Measurements from ENCODE around the gene ODF2L.
"Not testable (repeated sequence)": the region's sequence is repeated elsewhere in the genome, so short reads cannot be mapped to it uniquely, and the experiment has no call there.

ODF2L gene

DNA sequence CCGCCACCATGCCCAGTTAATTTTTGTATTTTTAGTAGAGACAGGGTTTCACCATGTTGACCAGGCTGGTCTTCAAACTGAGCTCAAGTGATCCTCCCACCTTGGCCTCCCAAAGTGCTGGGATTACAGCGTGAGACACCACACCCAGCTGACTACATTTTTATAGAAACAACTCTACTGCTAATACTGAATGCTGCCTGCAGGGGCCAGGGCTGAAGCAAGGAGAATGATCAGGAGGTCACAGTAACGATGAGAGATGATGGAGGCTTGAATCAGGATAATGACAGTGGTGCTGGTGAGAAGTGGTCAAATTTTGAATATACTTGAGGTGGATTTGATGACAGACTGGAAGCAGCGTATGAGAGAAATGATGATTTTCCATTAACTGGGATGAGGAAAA is 33.3 kb downstream of the ODF2L start:
- no peak overlapping the region for H3K27ac ChIP-seq (ENCODE audit: low read depth in 2 of 2, low read length in 2 of 2)
- no peaks in the 10 kb centered on the region for H3K27me3 ChIP-seq (ENCODE audit: control insufficient read depth in 2 of 2, insufficient read depth in 2 of 2, low read length in 2 of 2)
- no peaks in the 10 kb centered on the region for H3K36me3 ChIP-seq (ENCODE audit: control insufficient read depth in 2 of 2, insufficient read depth in 2 of 2, low read length in 2 of 2)

DNA sequence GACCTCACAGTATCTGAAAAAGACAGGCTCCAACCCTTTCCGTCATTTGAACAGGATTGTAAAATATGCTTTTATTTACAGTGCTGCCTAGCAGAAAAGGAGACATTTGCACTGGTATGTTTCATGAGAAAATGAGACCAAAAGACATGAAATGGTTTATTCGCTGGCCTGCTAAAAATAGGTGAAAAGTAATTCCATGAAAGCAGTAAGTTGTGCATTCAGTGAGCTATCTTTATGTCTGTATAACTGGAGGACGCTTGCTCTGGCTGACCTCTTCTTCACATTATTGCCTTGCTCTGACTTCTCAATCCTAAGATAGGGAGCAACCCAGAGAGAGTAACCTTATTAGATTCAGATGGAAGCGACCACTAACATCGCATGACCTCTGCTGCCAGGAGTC is 38.3 kb downstream of the ODF2L start:
- Histone ChIP-seq H3K4me3 (ENCODE audit: low read length in 2 of 2) (no peak overlapping the region), H3K9ac (ENCODE audit: low read depth in 1 of 2, low read length in 2 of 2) (no peak overlapping the region), H3K9me3 (ENCODE audit: control insufficient read depth in 2 of 2, low read length in 2 of 2) (no peaks in the 10 kb centered on the region), H3K36me3 (ENCODE audit: control insufficient read depth in 2 of 2, insufficient read depth in 2 of 2, low read length in 2 of 2) (peaks cover 8 to 12% of the 10 kb centered on the region in 2 donors), H3K27me3 (ENCODE audit: control insufficient read depth in 2 of 2, insufficient read depth in 2 of 2, low read length in 2 of 2) (no peaks in the 10 kb centered on the region), H3K27ac (ENCODE audit: low read depth in 2 of 2, low read length in 2 of 2) (no peak overlapping the region), H3K4me1 (ENCODE audit: control insufficient read depth in 2 of 2, insufficient read depth in 2 of 2, low read length in 2 of 2) (no peaks in the 10 kb centered on the region)

More for the DNA sequence above, 33.3 kb downstream of the ODF2L start:
- no peak overlapping the region for H3K9ac ChIP-seq (ENCODE audit: low read depth in 1 of 2, low read length in 2 of 2)
- H3K4me1 ChIP-seq (ENCODE audit: control insufficient read depth in 2 of 2, insufficient read depth in 2 of 2, low read length in 2 of 2), result no peaks in the 10 kb centered on the region
- H3K4me3 ChIP-seq (ENCODE audit: low read length in 2 of 2), result no peak overlapping the region
- H3K9me3 ChIP-seq (ENCODE audit: control insufficient read depth in 2 of 2, low read length in 2 of 2), result no peaks in the 10 kb centered on the region

DNA sequence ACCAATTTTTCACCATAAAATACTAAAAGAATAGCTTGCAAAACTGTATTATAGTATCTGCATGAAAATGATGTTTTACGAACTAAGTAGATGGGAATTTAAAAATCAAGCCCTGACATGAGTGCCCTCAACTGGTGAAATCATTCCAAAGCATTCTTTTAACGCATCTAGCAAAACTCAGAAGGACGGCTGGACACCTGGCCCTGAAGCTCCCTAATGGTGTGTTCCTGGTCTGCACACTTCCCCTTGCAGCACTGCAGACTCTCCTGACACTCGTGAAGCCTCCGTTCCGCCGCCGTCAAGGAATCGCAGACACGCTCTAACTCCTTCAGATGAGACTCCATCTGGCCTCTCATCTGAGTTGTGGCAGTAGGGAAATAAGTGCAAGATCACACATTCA is 39.9 kb downstream of the ODF2L start:
- H3K4me1 ChIP-seq (ENCODE audit: control insufficient read depth in 2 of 2, insufficient read depth in 2 of 2, low read length in 2 of 2), result no peaks in the 10 kb centered on the region
- H3K36me3 ChIP-seq (ENCODE audit: control insufficient read depth in 2 of 2, insufficient read depth in 2 of 2, low read length in 2 of 2), result peaks cover 8 to 12% of the 10 kb centered on the region in 2 donors
- no peak overlapping the region for H3K27ac ChIP-seq (ENCODE audit: low read depth in 2 of 2, low read length in 2 of 2)
- no peak overlapping the region for H3K9ac ChIP-seq (ENCODE audit: low read depth in 1 of 2, low read length in 2 of 2)
- no peak overlapping the region for H3K4me3 ChIP-seq (ENCODE audit: low read length in 2 of 2)
- H3K27me3 ChIP-seq (ENCODE audit: control insufficient read depth in 2 of 2, insufficient read depth in 2 of 2, low read length in 2 of 2), result no peaks in the 10 kb centered on the region
- H3K9me3 ChIP-seq (ENCODE audit: control insufficient read depth in 2 of 2, low read length in 2 of 2), result no peaks in the 10 kb centered on the region

DNA sequence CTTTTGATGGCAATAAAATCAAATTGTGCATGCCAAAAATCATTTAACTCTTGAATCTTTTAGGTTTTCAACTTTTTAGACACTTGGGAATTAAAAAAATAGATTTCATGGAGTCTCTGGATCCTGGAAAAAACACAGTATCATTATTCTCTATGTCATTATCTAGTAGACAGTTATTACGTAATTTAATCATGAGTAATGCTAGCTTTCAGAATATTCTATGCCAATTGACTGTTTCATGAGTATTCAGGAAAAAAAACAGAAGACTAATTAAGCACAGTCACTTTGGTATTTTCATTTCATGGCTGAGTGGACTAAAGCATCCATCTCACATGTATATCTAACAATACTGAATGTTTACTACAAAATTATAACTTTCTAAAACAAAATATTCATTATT is 44.0 kb downstream of the ODF2L start:
- peaks cover 8 to 12% of the 10 kb centered on the region in 2 donors for H3K36me3 ChIP-seq (ENCODE audit: control insufficient read depth in 2 of 2, insufficient read depth in 2 of 2, low read length in 2 of 2)
- H3K9me3 ChIP-seq (ENCODE audit: control insufficient read depth in 2 of 2, low read length in 2 of 2), result no peaks in the 10 kb centered on the region
- H3K27me3 ChIP-seq (ENCODE audit: control insufficient read depth in 2 of 2, insufficient read depth in 2 of 2, low read length in 2 of 2), result no peaks in the 10 kb centered on the region
- no peaks in the 10 kb centered on the region for H3K4me1 ChIP-seq (ENCODE audit: control insufficient read depth in 2 of 2, insufficient read depth in 2 of 2, low read length in 2 of 2)
- no peak overlapping the region for H3K27ac ChIP-seq (ENCODE audit: low read depth in 2 of 2, low read length in 2 of 2)
- no peak overlapping the region for H3K9ac ChIP-seq (ENCODE audit: low read depth in 1 of 2, low read length in 2 of 2)
- no peak overlapping the region for H3K4me3 ChIP-seq (ENCODE audit: low read length in 2 of 2)

DNA sequence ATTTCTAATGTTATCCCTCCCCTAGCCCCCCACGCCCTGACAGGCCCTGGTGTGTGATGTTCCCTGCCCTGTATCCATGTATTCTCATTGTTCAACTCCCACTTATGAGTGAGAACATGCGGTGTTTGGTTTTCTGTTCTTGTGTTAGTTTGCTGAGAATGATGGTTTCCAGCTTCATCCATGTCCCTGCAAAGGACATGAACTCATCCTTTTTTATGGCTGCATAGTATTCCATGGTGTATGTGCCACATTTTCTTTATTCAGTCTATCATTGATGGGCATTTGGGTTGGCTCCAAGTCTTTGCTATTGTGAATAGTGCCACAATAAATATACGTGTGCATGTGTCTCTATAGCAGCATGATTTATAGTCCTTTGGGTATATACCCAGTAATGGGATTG is 45.9 kb downstream of the ODF2L start:
- H3K4me1 ChIP-seq (ENCODE audit: control insufficient read depth in 2 of 2, insufficient read depth in 2 of 2, low read length in 2 of 2); H3K9ac ChIP-seq (ENCODE audit: low read depth in 1 of 2, low read length in 2 of 2); H3K36me3 ChIP-seq (ENCODE audit: control insufficient read depth in 2 of 2, insufficient read depth in 2 of 2, low read length in 2 of 2); H3K27me3 ChIP-seq (ENCODE audit: control insufficient read depth in 2 of 2, insufficient read depth in 2 of 2, low read length in 2 of 2); H3K27ac ChIP-seq (ENCODE audit: low read depth in 2 of 2, low read length in 2 of 2); H3K4me3 ChIP-seq (ENCODE audit: low read length in 2 of 2); H3K9me3 ChIP-seq (ENCODE audit: control insufficient read depth in 2 of 2, low read length in 2 of 2): not testable (repeated sequence)

DNA sequence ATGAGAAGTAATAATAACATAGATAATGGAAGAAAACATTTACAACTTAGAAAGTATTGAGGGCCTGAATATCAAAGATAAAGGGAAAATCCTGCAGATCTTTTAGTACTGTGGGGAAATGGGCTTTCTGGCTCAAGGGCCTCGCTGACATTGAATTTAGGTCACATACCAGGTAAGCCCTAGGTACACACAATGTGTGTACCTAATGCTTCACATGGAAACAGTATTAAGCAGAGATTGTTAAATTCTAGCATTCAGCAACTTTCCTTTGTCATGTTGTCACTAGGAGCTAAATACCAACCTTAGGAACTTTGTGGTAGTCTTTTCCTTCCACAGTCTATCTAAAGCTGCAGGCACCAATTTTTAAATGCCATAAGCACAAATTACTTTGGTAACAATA is 49.7 kb downstream of the ODF2L start:
- H3K4me1 ChIP-seq (ENCODE audit: control insufficient read depth in 2 of 2, insufficient read depth in 2 of 2, low read length in 2 of 2), result no peaks in the 10 kb centered on the region
- no peaks in the 10 kb centered on the region for H3K9me3 ChIP-seq (ENCODE audit: control insufficient read depth in 2 of 2, low read length in 2 of 2)
- no peaks in the 10 kb centered on the region for H3K27me3 ChIP-seq (ENCODE audit: control insufficient read depth in 2 of 2, insufficient read depth in 2 of 2, low read length in 2 of 2)
- no peaks in the 10 kb centered on the region for H3K36me3 ChIP-seq (ENCODE audit: control insufficient read depth in 2 of 2, insufficient read depth in 2 of 2, low read length in 2 of 2)
- no peak overlapping the region for H3K4me3 ChIP-seq (ENCODE audit: low read length in 2 of 2)
- no peak overlapping the region for H3K9ac ChIP-seq (ENCODE audit: low read depth in 1 of 2, low read length in 2 of 2)
- no peak overlapping the region for H3K27ac ChIP-seq (ENCODE audit: low read depth in 2 of 2, low read length in 2 of 2)

DNA sequence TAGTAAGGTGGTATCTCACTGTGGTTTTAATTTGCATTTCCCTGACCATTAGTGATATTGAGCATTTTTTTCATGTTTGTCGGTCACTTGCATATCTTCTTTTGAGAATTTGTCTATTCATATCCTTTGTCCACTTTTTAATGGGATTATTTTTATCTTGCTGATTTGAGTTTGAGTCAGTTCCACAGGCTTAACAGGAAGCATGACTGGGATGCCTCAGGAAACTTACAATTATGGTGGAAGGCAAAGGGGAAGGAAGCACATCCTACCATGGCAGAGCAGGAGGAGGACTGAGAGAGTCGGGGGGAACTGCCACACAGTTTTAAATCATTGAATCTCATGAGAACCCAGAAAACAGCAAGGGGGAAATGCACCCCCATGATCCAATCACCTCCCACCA is 51.1 kb downstream of the ODF2L start:
- H3K9ac ChIP-seq (ENCODE audit: low read depth in 1 of 2, low read length in 2 of 2), result no peak overlapping the region
- no peaks in the 10 kb centered on the region for H3K4me1 ChIP-seq (ENCODE audit: control insufficient read depth in 2 of 2, insufficient read depth in 2 of 2, low read length in 2 of 2)
- H3K27ac ChIP-seq (ENCODE audit: low read depth in 2 of 2, low read length in 2 of 2), result no peak overlapping the region
- no peaks in the 10 kb centered on the region for H3K27me3 ChIP-seq (ENCODE audit: control insufficient read depth in 2 of 2, insufficient read depth in 2 of 2, low read length in 2 of 2)
- H3K36me3 ChIP-seq (ENCODE audit: control insufficient read depth in 2 of 2, insufficient read depth in 2 of 2, low read length in 2 of 2), result no peaks in the 10 kb centered on the region
- H3K9me3 ChIP-seq (ENCODE audit: control insufficient read depth in 2 of 2, low read length in 2 of 2), result no peaks in the 10 kb centered on the region
- H3K4me3 ChIP-seq (ENCODE audit: low read length in 2 of 2), result no peak overlapping the region

DNA sequence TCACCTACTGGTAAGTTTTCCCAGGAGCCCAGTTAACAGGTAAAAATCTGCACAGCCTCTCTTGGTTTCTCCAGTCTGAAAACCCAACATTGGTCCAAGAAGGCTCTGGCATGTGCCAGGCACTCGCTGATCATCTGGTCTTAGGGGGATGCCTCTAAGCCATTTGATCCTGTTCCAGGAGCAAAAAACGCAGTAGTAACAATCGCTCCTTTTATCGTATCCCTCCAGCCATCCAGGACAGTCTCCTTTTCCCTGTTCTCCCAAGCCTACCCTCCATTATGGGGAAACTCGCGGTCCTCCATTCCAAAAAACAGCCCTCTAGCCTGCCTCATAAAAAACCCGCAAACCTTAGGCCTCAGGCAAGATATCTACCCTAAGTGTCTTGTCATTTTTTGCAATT is 56.2 kb downstream of the ODF2L start:
- H3K4me3 ChIP-seq (ENCODE audit: low read length in 2 of 2), result no peak overlapping the region
- no peaks in the 10 kb centered on the region for H3K36me3 ChIP-seq (ENCODE audit: control insufficient read depth in 2 of 2, insufficient read depth in 2 of 2, low read length in 2 of 2)
- no peaks in the 10 kb centered on the region for H3K4me1 ChIP-seq (ENCODE audit: control insufficient read depth in 2 of 2, insufficient read depth in 2 of 2, low read length in 2 of 2)
- H3K27ac ChIP-seq (ENCODE audit: low read depth in 2 of 2, low read length in 2 of 2), result no peak overlapping the region
- H3K9ac ChIP-seq (ENCODE audit: low read depth in 1 of 2, low read length in 2 of 2), result no peak overlapping the region
- no peaks in the 10 kb centered on the region for H3K9me3 ChIP-seq (ENCODE audit: control insufficient read depth in 2 of 2, low read length in 2 of 2)
- no peaks in the 10 kb centered on the region for H3K27me3 ChIP-seq (ENCODE audit: control insufficient read depth in 2 of 2, insufficient read depth in 2 of 2, low read length in 2 of 2)

DNA sequence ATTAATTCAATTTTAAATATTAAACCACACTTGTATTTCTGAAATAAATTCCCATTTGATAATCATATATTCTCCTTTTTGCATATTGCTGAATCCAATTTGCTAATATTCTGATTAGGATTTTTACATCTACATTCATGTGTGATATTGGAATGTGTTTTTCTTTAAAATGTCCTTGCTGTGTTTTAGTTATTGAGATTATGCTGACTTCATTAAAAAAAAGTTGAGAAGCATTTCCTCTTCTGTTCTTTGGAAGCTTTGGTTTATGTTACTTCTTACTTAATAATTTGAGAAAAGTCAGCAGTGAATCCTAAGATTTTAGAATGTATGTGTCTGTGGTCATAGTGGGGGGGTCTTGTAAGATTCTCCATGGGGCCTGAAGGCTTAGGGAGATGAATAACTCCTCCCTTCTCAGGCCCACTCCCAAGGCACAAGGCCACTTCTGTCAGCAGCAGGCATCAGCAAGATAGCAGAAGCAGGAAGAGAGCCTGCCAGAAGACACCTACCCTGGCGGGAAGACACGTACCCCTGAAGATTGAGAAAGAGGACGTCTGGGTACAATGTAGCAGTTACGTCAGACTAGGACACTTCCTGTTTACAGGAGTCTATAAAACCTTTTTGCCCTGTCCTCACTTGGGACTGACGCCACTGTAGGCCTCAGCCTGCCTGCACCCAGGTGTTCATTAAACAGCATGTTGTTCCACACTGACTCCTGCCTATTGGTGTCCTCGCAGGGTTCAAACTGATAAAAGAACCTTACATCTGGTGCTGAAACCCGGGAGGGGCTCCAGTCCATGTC is 56.9 kb downstream of the ODF2L start:
- Histone ChIP-seq H3K4me3 (ENCODE audit: low read length in 2 of 2) (no peak overlapping the region), H3K27ac (ENCODE audit: low read depth in 2 of 2, low read length in 2 of 2) (no peak overlapping the region), H3K27me3 (ENCODE audit: control insufficient read depth in 2 of 2, insufficient read depth in 2 of 2, low read length in 2 of 2) (no peaks in the 10 kb centered on the region), H3K9ac (ENCODE audit: low read depth in 1 of 2, low read length in 2 of 2) (no peak overlapping the region), H3K36me3 (ENCODE audit: control insufficient read depth in 2 of 2, insufficient read depth in 2 of 2, low read length in 2 of 2) (no peaks in the 10 kb centered on the region), H3K9me3 (ENCODE audit: control insufficient read depth in 2 of 2, low read length in 2 of 2) (no peaks in the 10 kb centered on the region), H3K4me1 (ENCODE audit: control insufficient read depth in 2 of 2, insufficient read depth in 2 of 2, low read length in 2 of 2) (no peaks in the 10 kb centered on the region)

DNA sequence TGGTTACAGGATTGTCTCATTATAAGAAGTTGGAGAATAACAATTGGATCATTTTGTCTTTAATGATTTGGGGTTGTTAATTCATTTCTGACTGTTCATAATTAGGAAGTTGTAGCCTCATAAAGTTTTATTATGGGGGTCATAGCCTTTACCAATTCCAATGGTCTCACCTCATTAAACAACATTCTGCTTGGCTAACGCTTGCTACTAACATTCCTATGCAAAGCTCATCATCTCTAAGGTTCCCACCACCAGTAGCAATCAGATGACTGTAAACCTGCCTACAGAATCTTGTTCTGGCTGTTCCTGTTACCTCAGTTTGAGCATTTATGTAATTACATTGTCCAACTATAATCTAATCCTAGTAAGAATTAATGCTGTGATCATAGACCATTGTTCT is 60.2 kb downstream of the ODF2L start:
- H3K36me3 ChIP-seq (ENCODE audit: control insufficient read depth in 2 of 2, insufficient read depth in 2 of 2, low read length in 2 of 2), result no peaks in the 10 kb centered on the region
- H3K9ac ChIP-seq (ENCODE audit: low read depth in 1 of 2, low read length in 2 of 2), result no peak overlapping the region
- no peaks in the 10 kb centered on the region for H3K4me1 ChIP-seq (ENCODE audit: control insufficient read depth in 2 of 2, insufficient read depth in 2 of 2, low read length in 2 of 2)
- H3K9me3 ChIP-seq (ENCODE audit: control insufficient read depth in 2 of 2, low read length in 2 of 2), result no peaks in the 10 kb centered on the region
- H3K27ac ChIP-seq (ENCODE audit: low read depth in 2 of 2, low read length in 2 of 2), result no peak overlapping the region
- H3K4me3 ChIP-seq (ENCODE audit: low read length in 2 of 2), result no peak overlapping the region
- no peaks in the 10 kb centered on the region for H3K27me3 ChIP-seq (ENCODE audit: control insufficient read depth in 2 of 2, insufficient read depth in 2 of 2, low read length in 2 of 2)
